B cell (primary cell): ENCODE results near the gene SMG9. TPM values are rescaled to one million over a fixed set of nuclear protein-coding genes. Genes with fewer than 3 reads are reported as not detected.

Source experiments
- ATAC-seq: fragments of 200-7000 bp; cut with Tn5 transposase; one replicate; pipeline ENCODE4 v1.10.0; 2021; ENCODE audit warnings: low read depth, mild to moderate bottlenecking, moderate number of reproducible peaks, moderate library complexity
- CTCF ChIA-PET: fragments of 350-600 bp; sonication (Branson Sonifier 250); formaldehyde crosslinking; loops from one replicate; lab custom pipeline; 2021; ENCODE audit warnings: antibody characterized with exemption, inconsistent platforms; lab: Charles Lee
- POLR2A ChIA-PET: fragments of 350-600 bp; sonication (Branson Sonifier 250); formaldehyde crosslinking; loops from one replicate; lab custom pipeline; 2021; ENCODE audit warnings: antibody characterized with exemption; lab: Charles Lee
- DNase-seq: peaks from one replicate; pipeline ENCODE4 v3.0.0; 2013
- H2AFZ ChIP-seq: 2 replicates; pipeline ENCODE4 v1.6.1; 2012; ENCODE audit warnings: mild to moderate bottlenecking, low read depth, low read length; ENCODE audit not compliant: insufficient read depth, poor library complexity, severe bottlenecking
- H3K27ac ChIP-seq, 2 donors: 1 replicate in 1 of 2; 2 replicates in 1 of 2; pipeline ENCODE4 v1.5.1; 2012 to 2013; ENCODE audit warnings: low read length in 2 of 2, mild to moderate bottlenecking in 2 of 2, moderate library complexity in 1 of 2
- H3K27me3 ChIP-seq, 4 experiments: fragments of 200-600 bp in 1 of 4; sonication (generic) in 1 of 4; replicated peaks in 1 of 4; 1 replicate in 2 of 4; 2 replicates in 2 of 4; pipeline versions ENCODE4 v1.6.1 to v1.7.0; 2013 to 2016; ENCODE audit warnings: low read length in 3 of 4, mild to moderate bottlenecking in 2 of 4, mixed read lengths in 1 of 4, moderate library complexity in 1 of 4; ENCODE audit not compliant: insufficient read depth in 4 of 4, control insufficient read depth in 3 of 4; ENCODE audit errors: control extremely low read depth in 1 of 4
- H3K36me3 ChIP-seq, 2 experiments: replicated peaks in 1 of 2; 1 replicate in 1 of 2; 2 replicates in 1 of 2; pipeline versions ENCODE4 v1.6.1 to v1.7.1; 2013; ENCODE audit warnings: low read length in 1 of 2; ENCODE audit not compliant: insufficient read depth in 2 of 2, control insufficient read depth in 1 of 2; ENCODE audit errors: control extremely low read depth in 1 of 2, extremely low read depth in 1 of 2
- H3K4me1 ChIP-seq, 2 donors: fragments of 200-600 bp in 1 of 2; sonication (generic) in 1 of 2; 1 replicate in 1 of 2; 2 replicates in 1 of 2; pipeline versions ENCODE4 v1.5.1 to v1.6.1; 2013 to 2017; ENCODE audit warnings: low read length in 2 of 2; ENCODE audit not compliant: control insufficient read depth in 2 of 2, insufficient read depth in 2 of 2
- H3K4me2 ChIP-seq: replicated peaks from 2 replicates; pipeline ENCODE3; 2012; ENCODE audit warnings: mild to moderate bottlenecking, low read depth, low read length; ENCODE audit not compliant: poor library complexity, severe bottlenecking
- H3K4me3 ChIP-seq, 5 experiments: fragments of 200-600 bp in 1 of 5; sonication (generic) in 1 of 5; 1 replicate in 3 of 5; 2 replicates in 2 of 5; pipeline versions ENCODE4 v1.5.1 to v1.7.0; 2011 to 2016; ENCODE audit warnings: low read length in 4 of 5, mild to moderate bottlenecking in 4 of 5, low read depth in 2 of 5, control low read depth in 1 of 5, moderate library complexity in 1 of 5; ENCODE audit not compliant: insufficient read depth in 1 of 5; ENCODE audit errors: control extremely low read depth in 1 of 5, extremely low read depth in 1 of 5
- H3K79me2 ChIP-seq: fragments of 200-600 bp; sonication (generic); one replicate; pipeline ENCODE4 v1.6.0; 2016; ENCODE audit warnings: low read length; ENCODE audit not compliant: control insufficient read depth, insufficient read depth
- H3K9ac ChIP-seq: fragments of 200-600 bp; sonication (generic); 2 replicates; pipeline ENCODE4 v1.6.1; 2017; ENCODE audit warnings: mild to moderate bottlenecking, low read length, moderate library complexity
- H3K9me3 ChIP-seq, 3 donors: one replicate each; pipeline versions ENCODE4 v1.6.1 to v1.7.1; 2013; ENCODE audit warnings: low read length in 2 of 3; ENCODE audit not compliant: control insufficient read depth in 2 of 3, insufficient read depth in 1 of 3; ENCODE audit errors: control extremely low read depth in 1 of 3
- H4K20me1 ChIP-seq: 2 replicates; pipeline ENCODE4 v1.6.0; 2012; ENCODE audit warnings: mild to moderate bottlenecking, low read length; ENCODE audit not compliant: insufficient read depth, control insufficient read depth, poor library complexity, severe bottlenecking
- H3K27ac Mint-ChIP-seq: one replicate; pipeline ENCODE4 v1.8.0; 2021; ENCODE audit warnings: mixed read lengths
- H3K27me3 Mint-ChIP-seq: one replicate; pipeline ENCODE4 v1.8.0; 2021; ENCODE audit warnings: mixed read lengths
- H3K4me1 Mint-ChIP-seq: one replicate; pipeline ENCODE4 v1.8.0; 2021; ENCODE audit warnings: mixed read lengths
- H3K4me3 Mint-ChIP-seq: one replicate; pipeline ENCODE4 v1.8.0; 2021; ENCODE audit warnings: mixed read lengths
- H3K9me3 Mint-ChIP-seq: one replicate; pipeline ENCODE4 v1.8.0; 2022; ENCODE audit warnings: mixed read lengths; ENCODE audit not compliant: insufficient read depth
- EZH2 ChIP-seq: IDR thresholded peaks from 2 replicates; pipeline ENCODE4 v1.6.1; 2012; ENCODE audit warnings: borderline replicate concordance, low read depth, mild to moderate bottlenecking, moderate library complexity, low read length; ENCODE audit not compliant: insufficient read depth, poor library complexity, severe bottlenecking
- WGBS: methylation state at CpG from one replicate; pipeline ENCODE4 v1.1.5; 2013; ENCODE audit warnings: missing lambda C conversion rate; ENCODE audit not compliant: insufficient coverage; 5-methylcytosine and 5-hydroxymethylcytosine counted together
- intact Hi-C: fragments of 100-400 bp; cut with micrococcal nuclease; formaldehyde crosslinking; loops from one replicate; pipeline ENCODE4 v1.10.0; 2022
- polyA plus RNA-seq: library from polyadenylated mRNA; depleted of rRNA; stranded (reverse); fragments of >200 nt; gene quantifications from 2 replicates; pipeline ENCODE4 v1.2.3, GENCODE V29; 2012
- total RNA-seq, 2 donors: library from RNA; stranded (reverse); fragments of 120-200 nt in 1 of 2; gene quantifications; 1 replicate in 1 of 2; 2 replicates in 1 of 2; pipeline versions ENCODE4 v1.2.3 to v1.2.4, GENCODE V29; 2013 to 2022
- TF ChIP-seq, protein P1 (sequence below): fragments of 200-600 bp; IDR thresholded peaks from one replicate; pipeline ENCODE4 v1.8.0; 2022; ENCODE audit warnings: antibody characterized with exemption, mild to moderate bottlenecking

The SMG9 gene
- total and polyA plus RNA-seq, 2 donors (not counting 1 experiment from before 2014, with no cell fraction given), result 33.9 to 87.5 TPM

DNA sequence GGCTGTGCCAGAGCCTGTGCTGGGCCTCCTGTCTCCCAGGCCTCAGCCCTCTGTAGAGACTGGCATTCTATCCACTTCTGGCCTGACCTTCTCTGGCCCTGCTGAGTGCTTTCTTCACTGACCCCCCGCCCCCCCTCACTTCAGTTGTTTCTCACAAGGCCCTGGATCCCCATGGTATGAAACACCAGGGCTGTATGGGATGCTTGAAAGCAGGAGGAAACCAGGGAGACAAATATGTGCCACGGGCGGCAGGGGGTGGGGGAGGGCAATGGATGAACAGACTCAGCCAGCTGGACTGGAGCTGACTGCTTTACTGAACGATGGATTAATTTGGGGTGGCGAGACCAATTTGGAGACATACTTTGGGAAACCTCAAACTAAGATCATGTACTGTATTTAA, 24.8 kb downstream of the SMG9 start:
- H3K9ac ChIP-seq, result no peak overlapping the region
- no peaks in the 10 kb centered on the region for H3K27me3 ChIP-seq
- TF ChIP-seq EZH2, result no peak
- TF ChIP-seq, protein P1, sequence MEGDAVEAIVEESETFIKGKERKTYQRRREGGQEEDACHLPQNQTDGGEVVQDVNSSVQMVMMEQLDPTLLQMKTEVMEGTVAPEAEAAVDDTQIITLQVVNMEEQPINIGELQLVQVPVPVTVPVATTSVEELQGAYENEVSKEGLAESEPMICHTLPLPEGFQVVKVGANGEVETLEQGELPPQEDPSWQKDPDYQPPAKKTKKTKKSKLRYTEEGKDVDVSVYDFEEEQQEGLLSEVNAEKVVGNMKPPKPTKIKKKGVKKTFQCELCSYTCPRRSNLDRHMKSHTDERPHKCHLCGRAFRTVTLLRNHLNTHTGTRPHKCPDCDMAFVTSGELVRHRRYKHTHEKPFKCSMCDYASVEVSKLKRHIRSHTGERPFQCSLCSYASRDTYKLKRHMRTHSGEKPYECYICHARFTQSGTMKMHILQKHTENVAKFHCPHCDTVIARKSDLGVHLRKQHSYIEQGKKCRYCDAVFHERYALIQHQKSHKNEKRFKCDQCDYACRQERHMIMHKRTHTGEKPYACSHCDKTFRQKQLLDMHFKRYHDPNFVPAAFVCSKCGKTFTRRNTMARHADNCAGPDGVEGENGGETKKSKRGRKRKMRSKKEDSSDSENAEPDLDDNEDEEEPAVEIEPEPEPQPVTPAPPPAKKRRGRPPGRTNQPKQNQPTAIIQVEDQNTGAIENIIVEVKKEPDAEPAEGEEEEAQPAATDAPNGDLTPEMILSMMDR, result no peak
- no peak overlapping the region for H3K4me2 ChIP-seq
- ChIA-PET CTCF (interaction anchor here (0.8 kb wide), 1 partner anchor 15 kb away, joined by 3 read pairs; no protein-coding TSS in a partner anchor), POLR2A (no interaction called here)
- no peak overlapping the region for H3K4me3 Mint-ChIP-seq
- H3K36me3 ChIP-seq, result peaks cover 0 to 64% of the 10 kb centered on the region in 2 experiments
- DNase-seq (no peak), ATAC-seq (no peak)
- no peaks in the 10 kb centered on the region for H3K9me3 Mint-ChIP-seq
- WGBS, result 92% methylated on average over 3 of the region's 5 CpGs
- H2AFZ ChIP-seq, result no peak overlapping the region
- H3K4me1 Mint-ChIP-seq, result peaks cover 23% of the 10 kb centered on the region
- intact Hi-C loops, result no loop called here
- H3K27ac Mint-ChIP-seq, result no peak overlapping the region
- no peaks in the 10 kb centered on the region for H4K20me1 ChIP-seq
- peaks cover 27 to 28% of the 10 kb centered on the region in 2 donors for H3K4me1 ChIP-seq
- H3K9me3 ChIP-seq, result no peaks in the 10 kb centered on the region
- H3K27me3 Mint-ChIP-seq, result no peaks in the 10 kb centered on the region
- H3K79me2 ChIP-seq, result no peaks in the 10 kb centered on the region
- no peak overlapping the region for H3K4me3 ChIP-seq
- no peak overlapping the region for H3K27ac ChIP-seq

DNA sequence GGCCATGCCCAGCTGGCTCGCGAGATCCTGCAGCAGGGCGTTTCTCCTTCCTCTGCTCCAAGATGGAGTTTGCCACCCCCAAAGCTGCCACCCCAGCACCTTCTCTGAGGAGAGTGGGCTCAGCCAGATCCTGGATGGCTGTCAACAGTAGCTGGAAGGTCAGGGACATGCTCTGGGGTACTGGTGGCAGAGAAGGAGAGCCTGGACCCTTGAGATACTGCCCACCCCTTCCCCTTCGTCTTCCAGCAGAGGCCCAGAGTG, 27.2 kb downstream of the SMG9 start:
- Mint-ChIP-seq H3K9me3 (no peaks in the 10 kb centered on the region), H3K4me1 (peaks cover 28% of the 10 kb centered on the region), H3K27me3 (no peaks in the 10 kb centered on the region), H3K4me3 (no peak overlapping the region), H3K27ac (no peak overlapping the region)
- TF ChIP-seq EZH2, result no peak
- TF ChIP-seq, protein P1, result no peak
- intact Hi-C loops, result no loop called here
- Histone ChIP-seq H3K9me3 (no peaks in the 10 kb centered on the region), H3K4me2 (no peak overlapping the region), H3K4me3 (no peak overlapping the region), H3K27ac (no peak overlapping the region), H3K9ac (no peak overlapping the region), H4K20me1 (no peaks in the 10 kb centered on the region), H3K27me3 (no peaks in the 10 kb centered on the region), H3K4me1 (peaks cover 36 to 38% of the 10 kb centered on the region in 2 donors), H3K79me2 (no peaks in the 10 kb centered on the region), H2AFZ (no peak overlapping the region), H3K36me3 (peaks cover 0 to 41% of the 10 kb centered on the region in 2 experiments)
- no peak for DNase-seq
- 60% methylated on average over 2 of the region's 4 CpGs for WGBS
- CTCF ChIA-PET, result no interaction called here
- POLR2A ChIA-PET, result no interaction called here
- ATAC-seq, result no peak
